HepG2 (cell line): ENCODE data around the gene PNP. TPM values are rescaled to one million over a fixed set of nuclear protein-coding genes. Genes with fewer than 3 reads are reported as not detected.

ENCODE experiments used
- ATAC-seq: fragments of 200-7000 bp; cut with Tn5 transposase; 3 replicates; pipeline ENCODE4 v1.9.1; 2020; ENCODE audit warnings: mild to moderate bottlenecking, moderate library complexity
- BruUV-seq: library from RNA; stranded (reverse); fragments of 400-500 nt; replicated peaks from 2 replicates; lab custom pipeline; 2021; lab: Mats Ljungman, UMichigan
- CTCF ChIA-PET: fragments of 300-600 bp; formaldehyde crosslinking; extraction: SDS; loops from one replicate; lab custom pipeline; 2021; ENCODE audit warnings: low total read pairs, inconsistent platforms, low intra/inter-chr PET ratio; lab: Yijun Ruan, JAX
- POLR2A ChIA-PET: fragments of 350-600 bp; sonication (Branson Sonifier 250); formaldehyde crosslinking; loops from one replicate; lab custom pipeline; 2020; ENCODE audit warnings: antibody characterized with exemption, inconsistent platforms; lab: Yijun Ruan, JAX
- DNase-seq: peaks from one replicate; pipeline ENCODE4 v3.0.0-alpha.2; 2015; ENCODE audit warnings: low spot score
- FAIRE-seq: peaks from 3 replicates; lab custom pipeline; 2011; peaks lifted over from hg19 to GRCh38; lab: Jason Lieb, UNC
- H2AFZ ChIP-seq: one replicate; pipeline ENCODE4 v1.6.1; 2011; ENCODE audit warnings: low read length, inconsistent platforms
- H3K27ac ChIP-seq: fragments of 300-600 bp; 3 replicates; pipeline ENCODE4 v1.8.0; 2011; ENCODE audit warnings: mixed run types, mild to moderate bottlenecking, mixed read lengths, low read length, inconsistent platforms; ENCODE audit not compliant: insufficient read depth; ENCODE audit errors: extremely low read length
- H3K27me3 ChIP-seq, 2 experiments: fragments of 200-600 bp in 1 of 2; 2 replicates in 1 of 2; 3 replicates in 1 of 2; pipeline versions ENCODE4 v1.6.0 to v1.8.0; 2011; ENCODE audit warnings: low read length in 2 of 2, mild to moderate bottlenecking in 2 of 2, moderate library complexity in 2 of 2, inconsistent platforms in 1 of 2; ENCODE audit not compliant: insufficient read depth in 2 of 2, control insufficient read depth in 1 of 2
- H3K36me3 ChIP-seq, 2 experiments: fragments of 200-600 bp in 1 of 2; replicated peaks in 1 of 2; 2 replicates in 1 of 2; 3 replicates in 1 of 2; pipeline versions ENCODE4 v1.5.1 to v1.8.0; 2011; ENCODE audit warnings: low read length in 2 of 2, inconsistent platforms in 1 of 2; ENCODE audit not compliant: insufficient read depth in 2 of 2, control insufficient read depth in 1 of 2
- H3K4me1 ChIP-seq: 2 replicates; pipeline ENCODE4 v1.5.1; 2012; ENCODE audit warnings: low read length, inconsistent platforms; ENCODE audit not compliant: insufficient read depth
- H3K4me2 ChIP-seq: 2 replicates; pipeline ENCODE4 v1.6.0; 2011; ENCODE audit warnings: low read depth, low read length, inconsistent platforms
- H3K4me3 ChIP-seq, 3 experiments: fragments of 200-600 bp in 1 of 3; sonication (generic), shearing (Covaris generic) in 1 of 3; replicated peaks in 1 of 3; 2 replicates each; pipeline ENCODE4 v1.5.1; 2011 to 2016; ENCODE audit warnings: low read length in 3 of 3, inconsistent platforms in 2 of 3, low read depth in 2 of 3, mild to moderate bottlenecking in 2 of 3, control low read depth in 1 of 3, mixed read lengths in 1 of 3; ENCODE audit not compliant: insufficient read depth in 1 of 3
- H3K79me2 ChIP-seq: one replicate; pipeline ENCODE4 v1.6.1; 2011; ENCODE audit warnings: low read length, inconsistent platforms; ENCODE audit not compliant: insufficient read depth
- H3K9ac ChIP-seq: 2 replicates; pipeline ENCODE4 v1.6.0; 2011; ENCODE audit warnings: mild to moderate bottlenecking, low read depth, low read length, inconsistent platforms; ENCODE audit not compliant: insufficient read depth
- H3K9me3 ChIP-seq: 2 replicates; pipeline ENCODE4 v1.5.1; 2012; ENCODE audit warnings: mild to moderate bottlenecking, low read length
- H4K20me1 ChIP-seq: 2 replicates; pipeline ENCODE4 v1.6.0; 2011; ENCODE audit warnings: inconsistent platforms, mild to moderate bottlenecking, low read length, moderate library complexity; ENCODE audit not compliant: insufficient read depth
- ATF4 ChIP-seq, 2 experiments: fragments of 450-650 bp in 1 of 2; sonication (generic) in 1 of 2; formaldehyde crosslinking; IDR thresholded peaks; 2 replicates each; pipeline versions ENCODE4 v1.5.0 to v1.8.0; 2020 to 2022; ENCODE audit warnings: mild to moderate bottlenecking in 1 of 2, missing genetic modification reagents in 1 of 2
- DNMT1 ChIP-seq: sonication (generic); formaldehyde crosslinking; IDR thresholded peaks from 2 replicates; pipeline ENCODE4 v1.5.1; 2020; ENCODE audit warnings: mild to moderate bottlenecking, missing genetic modification reagents
- IRF2 ChIP-seq: IDR thresholded peaks from 2 replicates; pipeline ENCODE4 v1.6.1; 2018; ENCODE audit warnings: missing genetic modification reagents, missing compliant biosample characterization
- MEIS1 ChIP-seq: sonication (generic); formaldehyde crosslinking; IDR thresholded peaks from 2 replicates; pipeline ENCODE4 v1.9.0; 2021; ENCODE audit warnings: mild to moderate bottlenecking, missing genetic modification reagents, moderate library complexity, borderline replicate concordance
- RAD51 ChIP-seq: fragments of 450-650 bp; IDR thresholded peaks from 2 replicates; pipeline ENCODE4 v1.6.1; 2016; ENCODE audit warnings: borderline replicate concordance
- SIX4 ChIP-seq: sonication (generic); formaldehyde crosslinking; IDR thresholded peaks from 2 replicates; pipeline ENCODE4 v1.4.0; 2020; ENCODE audit warnings: missing genetic modification reagents
- SNAPC4 ChIP-seq: sonication (generic); formaldehyde crosslinking; IDR thresholded peaks from 2 replicates; pipeline ENCODE4 v1.4.0; 2020; ENCODE audit warnings: mild to moderate bottlenecking, missing genetic modification reagents
- SP140L ChIP-seq: sonication (generic); formaldehyde crosslinking; IDR thresholded peaks from 2 replicates; pipeline ENCODE4 v1.4.0; 2020; ENCODE audit warnings: missing genetic modification reagents, borderline replicate concordance
- SRSF4 ChIP-seq: fragments of 200-400 bp; formaldehyde crosslinking; IDR thresholded peaks from one replicate; pipeline ENCODE4 v1.6.1; 2018; ENCODE audit warnings: mild to moderate bottlenecking, low read depth, low read length, moderate library complexity; ENCODE audit not compliant: poor library complexity, severe bottlenecking
- ZMYM4 ChIP-seq: sonication (generic); formaldehyde crosslinking; IDR thresholded peaks from 2 replicates; pipeline ENCODE4 v1.8.1; 2023; ENCODE audit warnings: mild to moderate bottlenecking, missing genetic modification reagents
- ZNF292 ChIP-seq: sonication (generic); formaldehyde crosslinking; IDR thresholded peaks from 2 replicates; pipeline ENCODE4 v1.8.1; 2022; ENCODE audit warnings: mild to moderate bottlenecking, low read depth, missing genetic modification reagents, borderline replicate concordance
- ZNF773 ChIP-seq: sonication (generic); formaldehyde crosslinking; IDR thresholded peaks from 2 replicates; pipeline ENCODE4 v1.4.0; 2020; ENCODE audit warnings: missing genetic modification reagents, borderline replicate concordance
- WGBS: methylation state at CpG from one replicate; pipeline ENCODE4 v1.1.6; 2017; ENCODE audit warnings: low lambda C conversion rate; 5-methylcytosine and 5-hydroxymethylcytosine counted together
- in situ Hi-C: cut with HindIII; loops from 2 replicates; pipeline ENCODE4 v1.10.0; 2017; ENCODE audit warnings: low pct_unique_long_range_greater_than_20kb; ENCODE audit not compliant: extremely low pct_ligation_motif_present
- intact Hi-C: fragments of 100-400 bp; cut with micrococcal nuclease; formaldehyde crosslinking; loops from one replicate; pipeline ENCODE4 v1.10.0; 2022; ENCODE audit not compliant: unreplicated experiment
- polyA plus RNA-seq, 8 experiments: library from polyadenylated mRNA; depleted of rRNA in 3 of 8; stranded (reverse) in 7 of 8; unstranded in 1 of 8; fragments of >200 nt; fragmentation: Illumina TruSeq in 4 of 8; extraction: Trizol in 4 of 8; gene quantifications; 2 replicates each; pipeline versions ENCODE4 v1.2.1 to v1.2.3, GENCODE V29; 2011 to 2016; ENCODE audit warnings: low read depth in 4 of 8, missing spikeins in 1 of 8, mixed read lengths in 1 of 8; ENCODE audit not compliant: insufficient read depth in 1 of 8
- total RNA-seq, 5 experiments: library from RNA; depleted of rRNA; stranded (reverse); fragments of >200 nt; fragmentation: Illumina TruSeq; extraction: Trizol; gene quantifications; 2 replicates each; pipeline ENCODE4 v1.2.3, GENCODE V29; 2016; ENCODE audit warnings: low read depth in 1 of 5
- TF ChIP-seq, protein P1 (sequence below), 2 experiments: sonication (generic) in 1 of 2; formaldehyde crosslinking in 1 of 2; IDR thresholded peaks; 2 replicates each; pipeline versions ENCODE4 v1.5.1 to v1.6.1; 2011 to 2020; ENCODE audit warnings: borderline replicate concordance in 1 of 2, low read depth in 1 of 2, low read length in 1 of 2, mild to moderate bottlenecking in 1 of 2, missing genetic modification reagents in 1 of 2, moderate library complexity in 1 of 2

The PNP gene
- total and polyA plus RNA-seq, 2 of the 13 experiments (the other 11 are each of a cell fraction or from before 2014, with no cell fraction given) = 45.4 to 74.8 TPM

GRCh38 chr14:20524027-20524426 is 54.8 kb downstream of the PNP start:
- POLR2A ChIA-PET = no interaction called here
- Histone ChIP-seq H3K9me3 (0 out of 2 replicates have a peak, but pooled peaks cover 4% of the 10 kb centered on the region), H2AFZ (no peak overlapping the region), H3K79me2 (no peaks in the 10 kb centered on the region), H3K27ac (no peak overlapping the region), H3K9ac (no peak overlapping the region), H4K20me1 (no peaks in the 10 kb centered on the region), H3K36me3 (no peaks in the 10 kb centered on the region), H3K4me1 (no peaks in the 10 kb centered on the region), H3K27me3 (no peaks in the 10 kb centered on the region; a peak in 2 of 5 replicates), H3K4me3 (no peak overlapping the region), H3K4me2 (no peak overlapping the region)
- in situ Hi-C loops (no loop called here), intact Hi-C loops (no loop called here)
- FAIRE-seq = no peak
- BruUV-seq = no TSS peak
- no peak for DNase-seq
- 21% methylated on average over 2 of the region's 2 CpGs for WGBS
- CTCF ChIA-PET = no interaction called here
- ATAC-seq = no peak
- TF ChIP-seq, protein P1, sequence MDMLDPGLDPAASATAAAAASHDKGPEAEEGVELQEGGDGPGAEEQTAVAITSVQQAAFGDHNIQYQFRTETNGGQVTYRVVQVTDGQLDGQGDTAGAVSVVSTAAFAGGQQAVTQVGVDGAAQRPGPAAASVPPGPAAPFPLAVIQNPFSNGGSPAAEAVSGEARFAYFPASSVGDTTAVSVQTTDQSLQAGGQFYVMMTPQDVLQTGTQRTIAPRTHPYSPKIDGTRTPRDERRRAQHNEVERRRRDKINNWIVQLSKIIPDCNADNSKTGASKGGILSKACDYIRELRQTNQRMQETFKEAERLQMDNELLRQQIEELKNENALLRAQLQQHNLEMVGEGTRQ (IDR thresholded peaks at IDR 0.05; ENCODE audit: low read depth, low read length) = no peak
- TF ChIP-seq, protein P1 (CRISPR knock-in tag; IDR thresholded peaks at IDR 0.05; ENCODE audit: borderline replicate concordance) = no peak
- no peak for TF ChIP-seq SRSF4
- TF ChIP-seq ZNF773 (CRISPR knock-in tag) = no peak
- no peak for TF ChIP-seq SNAPC4 (CRISPR knock-in tag)
- no peak for TF ChIP-seq MEIS1
- TF ChIP-seq ZMYM4 = no peak
- no peak for TF ChIP-seq IRF2 (CRISPR knock-in tag)
- no peak for TF ChIP-seq ATF4 (CRISPR knock-in tag; IDR thresholded peaks at IDR 0.05)
- no peak for TF ChIP-seq ZNF292 (CRISPR knock-in tag)
- TF ChIP-seq SIX4 (CRISPR knock-in tag) = no peak
- no peak for TF ChIP-seq DNMT1
- no peak for TF ChIP-seq RAD51
- TF ChIP-seq SP140L (CRISPR knock-in tag) = no peak
